ENCODE measurements around the gene PRKCH. TPM values are rescaled to one million over a fixed set of nuclear protein-coding genes. Genes with fewer than 3 reads are reported as not detected.
"Not testable (repeated sequence)": the region's sequence is repeated elsewhere in the genome, so short reads cannot be mapped to it uniquely, and the experiment has no call there.

The PRKCH gene
- total RNA-seq, 1 donor from 2014 or later, result 74.4 TPM

- Histone ChIP-seq H3K4me1 (peaks cover 35% of the 10 kb centered on the region), H3K9me3 (no peaks in the 10 kb centered on the region), H3K27ac (no peak overlapping the region), H3K4me3 (no peak overlapping the region), H3K27me3 (no peaks in the 10 kb centered on the region), H3K36me3 (no peaks in the 10 kb centered on the region)
- ATAC-seq, result no peak
- DNase-seq, result no peak
- intact Hi-C loops (cut with DNase I), result no loop called here
- TF ChIP-seq CTCF (IDR thresholded peaks at IDR 0.05), result no peak
Measured at GRCh38 chr14:61406675-61407074, 85.3 kb downstream of the PRKCH start.

DNA sequence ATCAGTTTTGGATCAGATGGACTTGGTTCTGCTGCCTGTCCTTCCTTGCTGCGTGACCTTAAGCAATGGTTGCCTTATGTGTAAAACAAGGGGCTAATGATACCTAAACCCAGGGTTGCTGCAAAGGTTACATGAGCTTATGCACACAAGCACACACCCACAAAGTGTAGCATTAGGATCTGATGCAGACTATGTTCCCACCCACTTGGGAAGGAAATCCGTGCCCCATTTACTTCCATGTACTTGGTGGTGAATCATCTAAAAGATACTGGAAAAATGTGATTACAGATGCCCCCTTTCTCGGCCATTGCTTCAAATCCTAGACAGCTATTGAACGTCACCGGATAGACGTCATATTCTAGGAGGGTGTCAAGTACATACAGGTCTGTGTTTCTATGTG is 87.1 kb downstream of the PRKCH start:
- Histone ChIP-seq H3K27ac (no peak overlapping the region), H3K4me3 (no peak overlapping the region), H3K4me1 (peaks cover 33% of the 10 kb centered on the region), H3K9me3 (no peaks in the 10 kb centered on the region), H3K36me3 (no peaks in the 10 kb centered on the region), H3K27me3 (no peaks in the 10 kb centered on the region)
- no peak for DNase-seq
- no peak for TF ChIP-seq CTCF (IDR thresholded peaks at IDR 0.05)
- intact Hi-C loops (cut with DNase I), result no loop called here
- ATAC-seq, result no peak

- ATAC-seq (no peak), DNase-seq (no peak)
- Histone ChIP-seq H3K27me3 (no peaks in the 10 kb centered on the region), H3K27ac (no peak overlapping the region), H3K9me3 (no peaks in the 10 kb centered on the region), H3K4me1 (peaks cover 25% of the 10 kb centered on the region), H3K4me3 (no peak overlapping the region), H3K36me3 (no peaks in the 10 kb centered on the region)
- TF ChIP-seq CTCF (IDR thresholded peaks at IDR 0.05), result no peak
- intact Hi-C loops (cut with DNase I), result no loop called here
Measured at GRCh38 chr14:61409782-61410181, 88.4 kb downstream of the PRKCH start.

DNA sequence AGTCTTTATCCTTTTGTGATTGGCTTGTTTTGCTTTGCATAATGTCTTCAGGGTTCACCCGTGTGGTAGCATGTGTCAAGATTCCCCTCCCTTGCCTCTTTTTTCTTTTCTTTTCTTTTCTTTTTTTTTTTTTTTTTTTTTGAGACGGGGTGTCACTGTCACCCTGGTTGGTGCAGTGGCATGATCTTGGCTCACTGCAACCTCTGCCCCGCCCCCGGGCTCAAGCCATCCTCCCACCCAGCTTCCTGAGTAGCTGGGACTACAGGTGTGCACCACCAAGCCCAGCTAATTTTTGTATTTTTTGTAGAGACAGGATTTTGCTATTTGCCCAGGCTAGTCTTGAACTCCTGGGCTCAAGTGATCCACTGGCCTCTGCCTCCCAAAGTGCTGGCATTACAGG is 94.6 kb downstream of the PRKCH start:
- intact Hi-C loops (cut with DNase I); H3K4me3 ChIP-seq; H3K27ac ChIP-seq; H3K9me3 ChIP-seq; DNase-seq; ATAC-seq; H3K27me3 ChIP-seq; H3K36me3 ChIP-seq: not testable (repeated sequence)
- H3K4me1 ChIP-seq, result peaks cover 60% of the 10 kb centered on the region

DNA sequence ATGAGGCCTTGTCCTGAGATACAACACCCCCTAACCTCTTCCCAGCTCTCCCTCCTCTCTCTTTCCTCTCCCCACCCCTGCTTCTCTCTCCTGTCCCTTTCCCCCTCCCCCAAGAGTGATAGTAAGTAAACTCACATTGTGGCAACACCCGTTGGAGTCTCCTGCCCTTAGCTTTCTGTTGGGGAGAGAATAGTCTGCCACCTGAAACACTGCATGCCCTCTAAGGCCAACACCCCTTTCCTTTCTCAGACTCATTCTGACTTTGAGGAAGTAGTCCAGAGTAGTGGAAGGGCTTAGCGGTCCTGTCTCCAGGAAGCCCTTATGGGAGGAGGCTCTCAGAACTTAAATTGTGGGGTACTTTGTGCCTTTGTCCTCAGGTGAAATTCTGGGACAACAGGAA is 95.2 kb downstream of the PRKCH start:
- no peak for TF ChIP-seq CTCF (IDR thresholded peaks at IDR 0.05)
- H3K27ac ChIP-seq, result no peak overlapping the region
- H3K9me3 ChIP-seq, result no peaks in the 10 kb centered on the region
- no peaks in the 10 kb centered on the region for H3K36me3 ChIP-seq
- peaks cover 66% of the 10 kb centered on the region for H3K4me1 ChIP-seq
- H3K4me3 ChIP-seq, result no peak overlapping the region
- intact Hi-C loops (cut with DNase I), result no loop called here
- H3K27me3 ChIP-seq, result no peaks in the 10 kb centered on the region
- DNase-seq (no peak), ATAC-seq (peak; percentile 33)

DNA sequence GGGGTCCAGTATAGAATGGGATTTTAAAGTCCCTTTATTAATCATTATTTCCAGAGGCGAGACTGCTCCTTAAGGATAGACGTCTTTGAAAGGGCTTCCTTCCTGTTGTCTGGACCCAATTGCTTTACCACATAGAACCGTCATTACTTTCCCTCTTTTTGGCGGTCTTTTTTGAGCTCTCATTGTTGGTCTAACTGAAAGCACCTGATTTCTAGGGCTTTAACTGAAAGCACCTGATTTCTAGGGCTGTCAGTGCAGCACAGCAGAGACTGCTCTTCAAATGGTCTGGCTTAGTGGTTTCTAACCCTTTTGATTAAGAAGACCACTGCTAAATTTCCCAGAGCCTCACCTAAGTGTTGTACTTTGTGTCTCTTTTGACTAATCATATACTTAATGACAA is 95.8 kb downstream of the PRKCH start:
- H3K4me3 ChIP-seq, result no peak overlapping the region
- H3K4me1 ChIP-seq, result peaks cover 68% of the 10 kb centered on the region
- H3K27me3 ChIP-seq, result no peaks in the 10 kb centered on the region
- H3K36me3 ChIP-seq, result no peaks in the 10 kb centered on the region
- H3K9me3 ChIP-seq, result no peaks in the 10 kb centered on the region
- no peak overlapping the region for H3K27ac ChIP-seq
- no peak for TF ChIP-seq CTCF (IDR thresholded peaks at IDR 0.05)
- DNase-seq (no peak), ATAC-seq (no peak)
- intact Hi-C loops (cut with DNase I), result no loop called here
